K562 (cell line): Measurements from ENCODE around the gene CHCHD1. TPM values are rescaled to one million over a fixed set of nuclear protein-coding genes. Genes with fewer than 3 reads are reported as not detected.

Source experiments
- ATF7 ChIP-seq: fragments of 450-650 bp; IDR thresholded peaks from 2 replicates; pipeline ENCODE4 v1.7.1; 2014; ENCODE audit warnings: mild to moderate bottlenecking, moderate library complexity
- BACH1 ChIP-seq: fragments of 200-800 bp; sonication (Bioruptor generic); IDR thresholded peaks from 2 replicates; pipeline ENCODE4 v1.6.1; 2016; ENCODE audit warnings: missing genetic modification characterization, missing compliant biosample characterization
- CEBPG ChIP-seq, 3 experiments: fragments of 200-800 bp in 1 of 3; sonication (Bioruptor generic) in 1 of 3; sonication (generic) in 1 of 3; formaldehyde crosslinking in 1 of 3; IDR thresholded peaks in 2 of 3; conservative IDR thresholded peaks in 1 of 3; 2 replicates each; pipeline versions ENCODE4 v1.6.1 to v1.8.0; 2016 to 2022; ENCODE audit warnings: missing compliant biosample characterization in 2 of 3, missing genetic modification characterization in 2 of 3, mild to moderate bottlenecking in 1 of 3, missing genetic modification reagents in 1 of 3
- CHD4 ChIP-seq: fragments of 200-600 bp; sonication (generic); IDR thresholded peaks from 3 replicates; pipeline ENCODE4 v1.6.1; 2012; ENCODE audit warnings: low read depth, mild to moderate bottlenecking, mixed read lengths, low read length, inconsistent platforms; ENCODE audit not compliant: insufficient read depth, insufficient replicate concordance, poor library complexity, severe bottlenecking
- ETS2 ChIP-seq: IDR thresholded peaks from 2 replicates; pipeline ENCODE4 v1.6.1; 2016; ENCODE audit warnings: borderline replicate concordance, missing genetic modification characterization, mild to moderate bottlenecking, moderate library complexity, missing compliant biosample characterization; ENCODE audit not compliant: poor library complexity, severe bottlenecking
- ETV1 ChIP-seq: fragments of 450-650 bp; conservative IDR thresholded peaks from 2 replicates; pipeline ENCODE4 v1.6.1; 2016; ENCODE audit warnings: missing genetic modification characterization, control low read depth, low read depth, missing compliant biosample characterization
- GABPB1 ChIP-seq: sonication (generic); formaldehyde crosslinking; IDR thresholded peaks from 2 replicates; pipeline ENCODE4 v1.8.0; 2022; ENCODE audit warnings: mild to moderate bottlenecking, missing genetic modification reagents
- KAT2B ChIP-seq: IDR thresholded peaks from one replicate; pipeline ENCODE4 v1.6.1; 2012; ENCODE audit warnings: low read depth, mild to moderate bottlenecking, control low read depth, inconsistent platforms, low read length, moderate library complexity
- KHSRP ChIP-seq: fragments of 450-650 bp; IDR thresholded peaks from 2 replicates; pipeline ENCODE4 v1.6.1; 2017
- MTA3 ChIP-seq: fragments of 450-650 bp; formaldehyde crosslinking; IDR thresholded peaks from 2 replicates; pipeline ENCODE4 v1.6.1; 2017; ENCODE audit warnings: mild to moderate bottlenecking, borderline replicate concordance
- NELFE ChIP-seq: IDR thresholded peaks from 2 replicates; pipeline ENCODE4 v1.6.1; 2011; ENCODE audit warnings: mild to moderate bottlenecking; ENCODE audit not compliant: insufficient read depth, insufficient read length
- RBM25 ChIP-seq: fragments of 200-400 bp; formaldehyde crosslinking; IDR thresholded peaks from 2 replicates; pipeline ENCODE4 v1.6.1; 2018; ENCODE audit warnings: low read length, low read depth, moderate library complexity; ENCODE audit not compliant: severe bottlenecking
- SIX5 ChIP-seq, 2 experiments: IDR thresholded peaks; 2 replicates each; pipeline ENCODE4 v1.6.1; 2011; ENCODE audit warnings: low read length in 2 of 2, borderline replicate concordance in 1 of 2, low read depth in 1 of 2, mild to moderate bottlenecking in 1 of 2, moderate library complexity in 1 of 2; ENCODE audit not compliant: insufficient read depth in 1 of 2
- SOX6 ChIP-seq: fragments of 450-650 bp; IDR thresholded peaks from 2 replicates; pipeline ENCODE4 v1.6.1; 2014; ENCODE audit warnings: mild to moderate bottlenecking
- TRIM24 ChIP-seq, 2 experiments: fragments of 450-650 bp; IDR thresholded peaks; 2 replicates each; pipeline ENCODE4 v1.6.1; 2016
- ZBED1 ChIP-seq: IDR thresholded peaks from 2 replicates; pipeline ENCODE4 v1.6.1; 2014
- ZFP36 ChIP-seq: fragments of 150-350 bp; IDR thresholded peaks from 2 replicates; pipeline ENCODE4 v1.6.1; 2018; ENCODE audit warnings: low read length, low read depth; ENCODE audit not compliant: partially characterized antibody
- ZFP91 ChIP-seq: sonication (generic); formaldehyde crosslinking; IDR thresholded peaks from 2 replicates; pipeline ENCODE4 v1.8.0; 2022; ENCODE audit warnings: mild to moderate bottlenecking, missing genetic modification reagents
- ZNF507 ChIP-seq: conservative IDR thresholded peaks from 2 replicates; pipeline ENCODE4 v1.6.1; 2017; ENCODE audit warnings: missing genetic modification characterization, missing compliant biosample characterization
- ZNF561 ChIP-seq: fragments of 450-650 bp; formaldehyde crosslinking; conservative IDR thresholded peaks from 2 replicates; pipeline ENCODE4 v1.4.0; 2020; ENCODE audit warnings: mild to moderate bottlenecking, moderate library complexity
- ZNF609 ChIP-seq: sonication (generic); formaldehyde crosslinking; IDR thresholded peaks from 2 replicates; pipeline ENCODE4 v1.8.1; 2023; ENCODE audit warnings: missing genetic modification reagents, mild to moderate bottlenecking, borderline replicate concordance
- polyA plus RNA-seq, 8 experiments: library from polyadenylated mRNA; depleted of rRNA in 4 of 8; stranded (reverse) in 5 of 8; unstranded in 3 of 8; fragments of >200 nt; fragmentation: Nextera tagmentation in 2 of 8; fragmentation: Illumina TruSeq in 1 of 8; extraction: Ambion mirVana in 2 of 8; extraction: Trizol in 1 of 8; gene quantifications; 2 replicates each; pipeline versions ENCODE4 v1.2.1 to v1.2.3, GENCODE V29; 2011 to 2014; ENCODE audit warnings: inconsistent platforms in 1 of 8, missing spikeins in 1 of 8
- total RNA-seq, 7 experiments: library from RNA; depleted of rRNA in 6 of 7; stranded (reverse); fragments of >200 nt in 6 of 7; fragmentation: Illumina TruSeq in 2 of 7; extraction: Trizol in 2 of 7; gene quantifications; 2 replicates each; pipeline versions ENCODE4 v1.2.1 to v1.2.3, GENCODE V29; 2011 to 2021; ENCODE audit warnings: low replicate concordance in 1 of 7

CHCHD1 gene
- total and polyA plus RNA-seq, 9 of the 15 experiments (the other 6 are each of a cell fraction or from before 2014, with no cell fraction given), result 52.9 to 126 (median 83.4) TPM

DNA sequence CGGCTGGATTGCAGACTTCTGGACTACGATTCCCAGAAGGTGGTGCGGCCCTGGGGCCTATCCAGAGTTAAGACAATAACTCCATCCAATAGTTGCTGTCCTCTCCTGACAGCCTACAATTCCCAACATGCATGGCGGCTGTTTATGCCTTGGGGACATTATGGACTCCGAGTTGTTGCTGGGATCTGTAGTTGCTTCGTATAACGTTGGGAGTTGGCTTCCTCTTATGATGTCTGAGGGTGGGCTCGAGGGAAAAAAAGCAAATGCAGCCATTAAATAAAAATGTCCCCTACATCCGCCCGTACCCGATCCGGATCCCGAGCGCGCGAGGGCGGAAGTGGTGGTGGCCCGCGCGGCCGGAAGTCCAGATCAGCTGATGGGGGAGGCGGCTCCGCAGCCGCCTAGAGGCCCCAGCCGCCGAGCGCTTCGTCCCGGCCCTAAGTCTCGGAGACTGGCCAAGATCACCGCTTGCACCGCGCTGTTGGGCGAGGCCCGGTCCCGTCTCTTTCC lies 3.4 kb downstream of the CHCHD1 start, which contains the start of gene ZSWIM8 (continued):
- TF ChIP-seq ZBED1 (no peak), ZNF609 (no peak), CHD4 (no peak), SOX6 (no peak), ZNF561 (CRISPR knock-in tag) (no peak), ZFP91 (CRISPR knock-in tag) (no peak), KAT2B (no peak), MTA3 (peak; percentile 96), BACH1 (tag) (no peak), CEBPG (CRISPR knock-in tag; IDR thresholded peaks at IDR 0.05) (no peak), CEBPG (tag; conservative IDR thresholded peaks at IDR 0.05 in 1 of 2, IDR thresholded peaks at IDR 0.05 in 1 of 2) (no peak), ETS2 (tag) (no peak), SIX5 (IDR thresholded peaks at IDR 0.05; ENCODE audit: borderline replicate concordance in 1 of 2, insufficient read depth in 1 of 2, low read depth in 1 of 2, low read length in 2 of 2) (peak; percentile 89), GABPB1 (CRISPR knock-in tag) (peak; percentile 99), RBM25 (no peak), ETV1 (peak; percentile 94), TRIM24 (IDR thresholded peaks at IDR 0.05) (no peak), ATF7 (peak; percentile 84), KHSRP (no peak), ZNF507 (tag) (no peak), ZFP36 (no peak), NELFE (no peak)
